ENCODE results near the gene SIGLEC5.

The SIGLEC5 gene

DNA sequence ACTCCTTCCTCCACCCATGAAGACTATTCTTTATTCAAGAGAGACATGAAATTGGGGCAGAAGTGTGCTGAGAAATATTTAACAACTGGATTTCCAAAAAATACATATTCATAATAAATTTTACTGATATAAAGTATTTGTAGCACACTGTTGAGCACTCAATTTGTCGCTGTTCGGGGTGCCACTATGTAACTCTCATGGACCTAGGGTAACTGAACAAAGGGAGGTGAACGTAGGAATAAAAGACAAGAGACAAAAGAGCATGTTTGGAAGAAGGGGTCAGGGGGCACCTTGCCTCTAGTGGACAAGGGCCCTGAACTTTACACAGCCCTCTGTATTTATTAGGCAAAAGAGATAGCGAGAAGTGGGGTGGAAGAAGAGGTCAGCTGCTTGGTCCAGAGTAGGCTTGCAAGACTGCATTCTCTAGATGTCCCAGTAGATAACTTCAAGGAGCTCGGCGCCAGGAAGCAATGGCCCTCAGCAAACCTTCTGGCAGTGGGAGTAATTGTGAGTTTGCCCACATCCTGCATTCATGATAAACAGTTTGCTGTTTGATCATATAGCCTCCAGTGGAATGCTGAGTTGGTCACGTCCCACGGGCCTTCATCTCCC is 63.6 kb downstream of the SIGLEC5 start:
- ATAC-seq (ENCODE audit: insufficient read depth, low read depth) (no peak), DNase-seq (no peak)

GRCh38 chr19:51565583-51565982 is 64.6 kb downstream of the SIGLEC5 start:
- Histone ChIP-seq H3K36me3 (ENCODE audit: insufficient read depth, low read length) (no peaks in the 10 kb centered on the region), H3K27ac (ENCODE audit: low read length) (no peak overlapping the region), H3K4me2 (ENCODE audit: insufficient read depth, low read length) (no peak overlapping the region), H3K27me3 (ENCODE audit: insufficient read depth, low read length, poor library complexity) (peaks cover 7% of the 10 kb centered on the region), H3K4me1 (ENCODE audit: insufficient read depth, low read length) (peaks cover 3% of the 10 kb centered on the region), H4K20me1 (ENCODE audit: insufficient read depth, low read length) (no peaks in the 10 kb centered on the region), H3K9ac (ENCODE audit: low read depth, low read length) (no peak overlapping the region), H2AFZ (ENCODE audit: low read depth, low read length) (no peak overlapping the region), H3K9me3 (ENCODE audit: insufficient read depth, low read length, severe bottlenecking) (no peaks in the 10 kb centered on the region), H3K79me2 (ENCODE audit: insufficient read depth, low read length) (no peaks in the 10 kb centered on the region), H3K4me3 (ENCODE audit: low read depth in 1 of 2, low read length in 2 of 2) (no peak overlapping the region)
- ATAC-seq (ENCODE audit: insufficient read depth, low read depth) (no peak), DNase-seq (no peak)
- TF ChIP-seq EZH2 (IDR thresholded peaks at IDR 0.05; ENCODE audit: borderline replicate concordance, low read depth, low read length, severe bottlenecking) = no peak
- TF ChIP-seq, protein P1, sequence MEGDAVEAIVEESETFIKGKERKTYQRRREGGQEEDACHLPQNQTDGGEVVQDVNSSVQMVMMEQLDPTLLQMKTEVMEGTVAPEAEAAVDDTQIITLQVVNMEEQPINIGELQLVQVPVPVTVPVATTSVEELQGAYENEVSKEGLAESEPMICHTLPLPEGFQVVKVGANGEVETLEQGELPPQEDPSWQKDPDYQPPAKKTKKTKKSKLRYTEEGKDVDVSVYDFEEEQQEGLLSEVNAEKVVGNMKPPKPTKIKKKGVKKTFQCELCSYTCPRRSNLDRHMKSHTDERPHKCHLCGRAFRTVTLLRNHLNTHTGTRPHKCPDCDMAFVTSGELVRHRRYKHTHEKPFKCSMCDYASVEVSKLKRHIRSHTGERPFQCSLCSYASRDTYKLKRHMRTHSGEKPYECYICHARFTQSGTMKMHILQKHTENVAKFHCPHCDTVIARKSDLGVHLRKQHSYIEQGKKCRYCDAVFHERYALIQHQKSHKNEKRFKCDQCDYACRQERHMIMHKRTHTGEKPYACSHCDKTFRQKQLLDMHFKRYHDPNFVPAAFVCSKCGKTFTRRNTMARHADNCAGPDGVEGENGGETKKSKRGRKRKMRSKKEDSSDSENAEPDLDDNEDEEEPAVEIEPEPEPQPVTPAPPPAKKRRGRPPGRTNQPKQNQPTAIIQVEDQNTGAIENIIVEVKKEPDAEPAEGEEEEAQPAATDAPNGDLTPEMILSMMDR (IDR thresholded peaks at IDR 0.05; ENCODE audit: borderline replicate concordance, extremely low read depth, low read length, poor library complexity, severe bottlenecking) = no peak

More for the DNA sequence above, 63.6 kb downstream of the SIGLEC5 start:
- Histone ChIP-seq H3K27me3 (ENCODE audit: insufficient read depth, low read length, poor library complexity) (peaks cover 7% of the 10 kb centered on the region), H3K4me1 (ENCODE audit: insufficient read depth, low read length) (peaks cover 7% of the 10 kb centered on the region), H3K36me3 (ENCODE audit: insufficient read depth, low read length) (no peaks in the 10 kb centered on the region; the same call in 1 of the 2 replicates), H3K4me3 (ENCODE audit: low read depth in 1 of 2, low read length in 2 of 2) (no peak overlapping the region), H3K79me2 (ENCODE audit: insufficient read depth, low read length) (peaks cover 5% of the 10 kb centered on the region), H3K9ac (ENCODE audit: low read depth, low read length) (no peak overlapping the region), H2AFZ (ENCODE audit: low read depth, low read length) (no peak overlapping the region), H3K4me2 (ENCODE audit: insufficient read depth, low read length) (no peak overlapping the region), H3K9me3 (ENCODE audit: insufficient read depth, low read length, severe bottlenecking) (no peaks in the 10 kb centered on the region), H3K27ac (ENCODE audit: low read length) (no peak overlapping the region), H4K20me1 (ENCODE audit: insufficient read depth, low read length) (no peaks in the 10 kb centered on the region)
- TF ChIP-seq, protein P1 (IDR thresholded peaks at IDR 0.05; ENCODE audit: borderline replicate concordance, extremely low read depth, low read length, poor library complexity, severe bottlenecking) = no peak
- TF ChIP-seq EZH2 (IDR thresholded peaks at IDR 0.05; ENCODE audit: borderline replicate concordance, low read depth, low read length, severe bottlenecking) = no peak

DNA sequence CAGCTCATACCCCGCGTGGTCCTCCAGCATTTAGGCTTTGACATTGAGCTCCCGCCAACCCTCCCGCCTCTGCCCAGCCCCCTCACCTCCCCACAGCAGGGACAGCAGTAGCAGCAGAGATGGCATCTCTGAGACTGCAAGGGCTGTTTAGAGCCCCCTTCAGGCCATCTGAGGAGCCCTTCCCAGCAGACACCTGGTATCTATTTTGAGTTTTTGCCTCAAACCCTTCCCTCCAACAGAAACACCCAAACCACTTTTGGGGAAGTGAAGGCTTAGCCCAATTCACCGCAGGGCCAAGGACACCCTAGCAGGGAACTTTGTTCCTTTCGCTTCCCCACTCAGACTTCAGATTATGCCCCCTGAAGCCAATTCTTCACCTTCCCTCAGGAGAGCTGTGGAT is 65.4 kb downstream of the SIGLEC5 start:
- Histone ChIP-seq H3K27ac (ENCODE audit: low read length) (no peak overlapping the region), H3K27me3 (ENCODE audit: insufficient read depth, low read length, poor library complexity) (peaks cover 7% of the 10 kb centered on the region), H3K4me1 (ENCODE audit: insufficient read depth, low read length) (no peaks in the 10 kb centered on the region), H2AFZ (ENCODE audit: low read depth, low read length) (no peak overlapping the region), H3K4me3 (ENCODE audit: low read depth in 1 of 2, low read length in 2 of 2) (no peak overlapping the region), H3K4me2 (ENCODE audit: insufficient read depth, low read length) (no peak overlapping the region), H3K9ac (ENCODE audit: low read depth, low read length) (no peak overlapping the region), H3K79me2 (ENCODE audit: insufficient read depth, low read length) (no peaks in the 10 kb centered on the region), H3K36me3 (ENCODE audit: insufficient read depth, low read length) (no peaks in the 10 kb centered on the region), H3K9me3 (ENCODE audit: insufficient read depth, low read length, severe bottlenecking) (no peaks in the 10 kb centered on the region), H4K20me1 (ENCODE audit: insufficient read depth, low read length) (no peaks in the 10 kb centered on the region)
- ATAC-seq (ENCODE audit: insufficient read depth, low read depth) = no peak
- TF ChIP-seq, protein P1 (IDR thresholded peaks at IDR 0.05; ENCODE audit: borderline replicate concordance, extremely low read depth, low read length, poor library complexity, severe bottlenecking) = peak; percentile 25
- TF ChIP-seq EZH2 (IDR thresholded peaks at IDR 0.05; ENCODE audit: borderline replicate concordance, low read depth, low read length, severe bottlenecking) = no peak
- no peak for DNase-seq
